ENCODE results near the gene MAST1.
"Not testable (repeated sequence)": the region's sequence is repeated elsewhere in the genome, so short reads cannot be mapped to it uniquely, and the experiment has no call there.

Gene MAST1

DNA sequence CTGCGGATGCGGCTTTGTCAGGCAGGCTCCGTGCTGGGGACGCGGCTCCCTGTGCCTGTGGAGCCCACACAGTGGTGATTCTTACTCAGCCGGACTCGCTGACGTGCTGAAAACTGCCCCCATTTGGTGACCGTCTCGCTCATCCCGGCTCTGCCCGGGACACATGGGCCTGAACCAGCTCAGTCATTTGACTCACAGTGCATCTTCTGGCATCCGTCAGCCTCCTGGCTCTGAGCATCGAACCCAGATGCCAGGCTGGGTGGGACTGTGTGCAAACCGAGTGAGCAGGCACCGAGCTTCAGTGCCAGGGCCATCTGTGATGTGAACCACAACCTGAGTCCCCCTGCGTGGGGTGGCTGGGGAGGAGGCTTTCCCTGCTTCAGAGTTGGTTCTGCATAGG, 58.1 kb downstream of the MAST1 start:
- peak; percentile 74 for DNase-seq (ENCODE audit: low spot score)

DNA sequence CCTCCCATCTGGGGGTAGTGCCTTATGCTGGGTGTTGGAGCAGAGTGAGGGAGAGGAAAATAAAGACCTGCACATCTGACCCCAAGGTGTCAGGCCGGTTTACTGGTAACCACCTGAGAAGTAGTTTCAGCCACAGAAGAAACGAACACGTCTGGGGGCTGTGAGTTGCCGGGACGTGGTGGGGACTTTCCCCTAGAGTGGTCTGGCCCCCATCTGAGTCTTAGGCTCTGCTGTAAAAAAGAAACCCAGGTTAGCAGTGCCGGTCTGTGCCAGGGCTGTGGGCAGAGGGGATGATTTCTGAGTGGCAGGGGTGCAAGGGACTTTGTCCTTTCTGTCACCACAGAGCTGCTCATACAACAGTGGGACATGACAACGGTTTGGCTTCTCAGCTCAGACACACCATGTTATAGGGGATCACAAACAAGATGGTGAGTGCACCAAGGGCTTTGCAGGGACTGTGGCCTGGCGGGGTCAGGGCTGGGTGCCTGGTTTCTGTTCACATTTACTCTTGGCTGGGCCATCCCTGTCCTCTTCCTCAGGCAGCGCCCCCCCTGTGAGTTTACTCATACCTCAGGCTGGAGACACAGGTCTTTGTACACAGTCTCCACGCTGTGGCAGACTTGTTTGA, 61.7 kb downstream of the MAST1 start:
- DNase-seq (ENCODE audit: low spot score), result no peak

DNA sequence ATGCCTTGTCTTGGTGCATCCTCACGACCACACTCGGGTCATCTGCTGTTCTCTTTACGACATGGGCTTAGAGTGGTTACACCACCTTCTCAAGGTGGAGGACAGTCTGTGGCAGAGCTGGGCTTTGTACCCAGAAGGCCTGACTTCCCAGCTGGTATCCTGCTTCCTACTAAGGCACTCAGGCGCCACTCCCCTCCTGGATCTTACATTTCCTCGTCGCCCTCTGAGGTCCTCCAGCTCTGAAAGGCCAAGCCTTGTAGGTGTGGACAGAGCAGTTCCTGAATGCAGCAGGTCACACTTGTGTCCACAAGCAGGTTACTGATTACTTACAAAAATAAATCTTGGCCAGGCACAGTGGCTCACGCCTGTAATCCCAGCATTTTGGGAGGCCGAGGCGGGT, 68.9 kb downstream of the MAST1 start:
- no peak for DNase-seq (ENCODE audit: low spot score)

DNA sequence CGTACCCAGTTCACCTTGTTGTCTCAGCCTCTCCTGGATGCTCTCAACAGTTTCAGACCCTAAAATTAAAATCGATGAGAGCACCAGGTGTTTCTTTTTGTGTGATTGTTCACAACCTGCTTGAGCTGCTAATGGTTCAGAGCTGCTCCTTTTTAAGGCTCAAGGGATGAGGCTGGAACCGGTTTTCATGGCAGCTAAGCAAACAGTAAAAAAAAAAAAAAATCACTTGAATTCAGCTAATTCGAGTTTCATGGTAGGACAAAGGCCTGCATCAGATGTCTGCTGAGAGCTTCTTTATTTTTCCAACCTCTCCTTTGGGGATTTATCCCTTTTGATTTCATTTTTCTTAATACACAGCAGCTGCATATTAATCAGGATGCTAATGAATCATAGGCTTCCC, 74.3 kb downstream of the MAST1 start:
- no peak for DNase-seq (ENCODE audit: low spot score)

DNA sequence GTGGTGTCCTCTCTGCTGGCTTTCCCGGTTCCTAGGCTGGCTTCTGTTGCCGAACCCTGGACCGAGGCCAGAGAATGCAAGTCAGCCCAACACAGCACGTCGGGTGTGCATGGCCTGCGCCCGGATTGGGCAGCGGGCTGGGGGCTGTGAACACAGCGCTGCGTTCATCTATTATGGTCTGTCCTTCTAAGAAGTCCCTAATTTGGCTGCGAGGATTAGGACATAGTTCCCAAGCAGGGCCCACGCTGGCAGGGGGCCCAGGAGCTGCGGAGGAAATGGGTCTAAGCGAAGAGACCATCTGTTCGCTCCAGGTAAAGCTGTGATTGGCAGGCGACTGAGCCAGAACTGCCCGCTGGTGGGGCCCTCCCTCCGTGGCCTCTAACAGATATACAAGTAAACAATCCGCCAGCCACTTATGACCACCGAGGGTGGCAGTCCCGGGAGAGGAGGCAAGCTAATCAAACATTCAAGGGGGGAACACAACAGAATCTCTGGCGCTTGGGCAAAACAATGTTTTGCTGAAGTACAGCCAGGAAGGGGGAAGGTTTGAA, 74.8 kb downstream of the MAST1 start:
- peak; percentile 97 for DNase-seq (ENCODE audit: low spot score)

DNA sequence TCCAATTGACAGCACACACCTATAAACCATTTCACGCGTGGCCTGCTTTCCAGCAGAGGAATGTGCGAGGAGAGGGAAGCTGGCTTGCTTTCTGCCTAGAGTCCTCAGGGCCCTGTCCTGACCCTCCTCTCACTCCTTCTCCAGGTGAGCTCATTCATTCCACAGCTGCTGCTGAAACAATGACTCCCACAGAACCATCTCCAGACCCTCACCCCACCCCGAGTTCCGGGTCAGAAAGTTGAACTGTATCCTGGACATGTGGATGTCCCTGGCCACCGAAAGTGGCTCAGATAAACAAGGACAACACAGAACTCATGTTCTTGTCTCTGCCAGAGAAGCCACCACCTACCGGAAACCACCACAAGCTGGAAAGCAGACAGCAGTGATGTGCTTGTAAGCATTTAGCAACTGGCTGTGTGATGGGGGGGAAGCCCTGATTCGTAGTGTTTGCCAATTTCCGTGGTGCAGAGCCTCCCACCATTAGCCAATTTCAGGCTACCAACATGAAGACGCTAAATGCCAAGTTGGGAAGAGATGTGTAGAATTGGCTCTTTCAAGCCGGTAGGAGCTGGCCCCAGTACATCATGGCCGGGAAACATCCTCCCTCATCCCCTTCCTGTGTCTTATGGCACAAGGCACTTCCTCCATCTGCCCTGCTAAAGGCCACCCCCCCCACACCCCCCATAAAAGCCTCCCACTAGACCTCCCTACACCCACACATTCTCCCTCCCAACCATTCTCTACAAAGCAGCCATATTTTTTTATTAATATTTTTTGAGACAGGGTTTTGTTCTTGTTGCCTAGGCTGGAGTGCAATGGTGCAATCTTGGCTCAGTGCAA, 75.8 kb downstream of the MAST1 start:
- DNase-seq (ENCODE audit: low spot score), result peak; percentile 35

DNA sequence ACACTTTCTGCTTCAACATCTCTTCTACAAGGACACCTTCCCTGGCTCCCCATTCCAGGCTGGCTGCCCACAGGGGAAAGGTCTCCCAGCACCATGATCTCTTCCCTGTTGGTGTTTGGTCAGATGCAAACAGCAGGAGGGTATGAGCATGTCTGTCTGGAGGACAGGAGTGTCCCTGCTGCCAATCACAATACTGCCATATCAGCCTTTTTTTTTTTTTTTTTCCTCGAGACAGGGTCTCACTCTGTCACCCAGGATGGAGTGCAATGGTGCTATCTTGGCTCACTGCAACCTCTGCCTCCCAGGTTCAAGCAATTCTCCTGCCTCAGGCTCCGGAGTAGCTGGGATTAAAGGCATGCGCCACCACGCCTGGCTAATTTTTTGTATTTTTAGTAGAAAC, 77.5 kb downstream of the MAST1 start:
- not testable (repeated sequence) for DNase-seq (ENCODE audit: low spot score)

DNA sequence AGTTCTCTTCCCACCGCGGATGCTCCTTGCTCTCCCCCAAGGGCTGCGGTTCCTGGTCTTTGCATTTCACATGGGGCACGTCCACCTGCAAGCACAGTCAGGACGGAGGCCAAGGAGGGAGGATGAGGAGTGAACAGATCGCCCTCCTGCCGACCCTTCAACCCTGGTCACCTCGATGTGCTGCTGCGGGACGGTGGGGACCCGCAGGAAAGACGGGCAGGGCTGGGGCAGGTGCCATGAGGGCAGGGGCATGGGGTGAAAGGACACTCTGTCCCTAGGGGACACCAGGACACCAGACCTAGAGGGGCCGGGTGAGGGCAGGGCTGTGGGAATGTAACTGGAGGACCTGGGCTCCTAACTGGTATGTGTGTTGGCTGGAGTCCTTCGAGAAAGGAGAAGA, 79.9 kb downstream of the MAST1 start:
- DNase-seq (ENCODE audit: low spot score), result no peak

DNA sequence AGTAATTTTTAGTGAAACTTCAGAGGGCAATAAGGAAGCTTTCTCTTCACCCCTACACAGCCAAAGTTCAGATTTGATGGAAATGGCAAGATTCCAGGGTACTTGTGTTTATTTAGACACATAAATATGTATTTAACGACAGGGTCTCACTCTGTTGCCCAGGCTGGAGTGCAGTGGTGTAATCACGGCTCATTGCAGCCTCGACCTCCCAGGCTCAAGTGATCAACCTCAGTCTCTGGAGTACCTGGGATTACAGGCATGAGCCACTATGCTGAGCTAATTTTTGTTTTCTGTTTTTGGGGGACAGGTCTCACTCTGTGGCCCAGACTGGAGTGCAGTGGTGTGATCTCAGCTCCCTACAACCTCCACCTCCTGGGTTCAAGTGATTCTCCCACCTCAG, 82.7 kb downstream of the MAST1 start:
- DNase-seq (ENCODE audit: low spot score), result no peak

DNA sequence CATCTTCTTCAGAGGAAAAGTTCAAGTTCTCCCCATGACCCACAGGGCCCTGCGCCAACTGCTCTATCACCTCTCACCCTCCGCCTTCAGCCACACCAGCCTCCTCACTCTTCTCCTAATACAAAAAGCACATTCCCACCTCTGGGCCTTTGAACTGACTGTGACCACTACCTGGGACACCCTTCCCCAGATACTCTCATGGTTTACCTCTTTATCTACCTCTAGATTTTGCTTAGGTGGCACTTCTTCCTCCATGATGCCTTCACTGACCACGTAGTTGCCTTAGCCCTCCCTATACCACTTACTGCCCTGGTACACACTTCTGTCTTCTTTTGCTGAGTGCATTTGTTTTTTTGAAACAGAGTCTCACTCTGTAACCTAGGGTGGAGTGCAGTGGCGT, 84.6 kb downstream of the MAST1 start:
- DNase-seq (ENCODE audit: low spot score), result no peak
